AG04450 (cell line): Measurements from ENCODE around the gene FAM151A. TPM values are rescaled to one million over a fixed set of nuclear protein-coding genes. Genes with fewer than 3 reads are reported as not detected.

Source experiments
- CTCF ChIA-PET: fragments of 300-600, 350-600 bp; formaldehyde crosslinking; extraction: SDS; loops from one replicate; lab custom pipeline; 2022; ENCODE audit warnings: antibody characterized with exemption, inconsistent platforms; lab: Charles Lee
- POLR2A ChIA-PET: fragments of 350-600 bp; formaldehyde crosslinking; extraction: SDS; loops from one replicate; lab custom pipeline; 2021; ENCODE audit warnings: antibody characterized with exemption, inconsistent platforms; lab: Yijun Ruan, JAX
- DNase-seq: peaks from one replicate; pipeline ENCODE4 v3.0.0-alpha.2; 2011; ENCODE audit warnings: low read depth, low spot score
- H3K27ac ChIP-seq: one replicate; pipeline ENCODE4 v1.5.1; 2012; ENCODE audit warnings: low read depth, low read length, control low read depth
- H3K27me3 ChIP-seq: one replicate; pipeline ENCODE4 v1.6.0; 2012; ENCODE audit warnings: low read length; ENCODE audit not compliant: control insufficient read depth, insufficient read depth
- H3K4me3 ChIP-seq: 2 replicates; pipeline ENCODE4 v1.5.1; 2011; ENCODE audit warnings: mild to moderate bottlenecking, low read depth, low read length, control low read depth
- H3K9me3 ChIP-seq: 2 replicates; pipeline ENCODE4 v1.5.1; 2012; ENCODE audit warnings: low read length; ENCODE audit not compliant: control insufficient read depth, insufficient read depth
- CTCF ChIP-seq: IDR thresholded peaks from 2 replicates; pipeline ENCODE4 v1.5.1; 2011; ENCODE audit warnings: low read depth, low read length, control low read depth, inconsistent platforms
- polyA plus RNA-seq: library from polyadenylated mRNA; depleted of rRNA; stranded (reverse); fragments of >200 nt; gene quantifications from 2 replicates; pipeline ENCODE4 v1.2.3, GENCODE V29; 2011

Gene FAM151A
- polyA plus RNA-seq, 1 experiment = not detected

- POLR2A ChIA-PET = no interaction called here
- CTCF ChIA-PET = no interaction called here
- no peak for DNase-seq
Observed at GRCh38 chr1:54652168-54652567, 28.8 kb upstream of the FAM151A start.

GRCh38 chr1:54651608-54652007 is 28.3 kb upstream of the FAM151A start:
- POLR2A ChIA-PET = no interaction called here

More at GRCh38 chr1:54652168-54652567, 28.8 kb upstream of the FAM151A start:
- Histone ChIP-seq H3K4me3 (no peak overlapping the region), H3K27ac (no peak overlapping the region), H3K9me3 (no peaks in the 10 kb centered on the region), H3K27me3 (peaks cover 18% of the 10 kb centered on the region)
- TF ChIP-seq CTCF = no peak

GRCh38 chr1:54650417-54650816 is 27.1 kb upstream of the FAM151A start:
- H3K27ac ChIP-seq = no peak overlapping the region
- H3K9me3 ChIP-seq = no peaks in the 10 kb centered on the region
- peaks cover 22% of the 10 kb centered on the region for H3K27me3 ChIP-seq
- no peak overlapping the region for H3K4me3 ChIP-seq
- CTCF ChIA-PET = no interaction called here
- POLR2A ChIA-PET = no interaction called here
- DNase-seq = no peak
- no peak for TF ChIP-seq CTCF

More at GRCh38 chr1:54651608-54652007, 28.3 kb upstream of the FAM151A start:
- Histone ChIP-seq H3K27ac (no peak overlapping the region), H3K9me3 (no peaks in the 10 kb centered on the region), H3K4me3 (no peak overlapping the region), H3K27me3 (peaks cover 18% of the 10 kb centered on the region)
- CTCF ChIA-PET = no interaction called here
- no peak for TF ChIP-seq CTCF
- no peak for DNase-seq

- ChIA-PET CTCF (no interaction called here), POLR2A (no interaction called here)
- no peak for DNase-seq
- Histone ChIP-seq H3K4me3 (no peak overlapping the region), H3K9me3 (no peaks in the 10 kb centered on the region), H3K27me3 (peaks cover 22% of the 10 kb centered on the region), H3K27ac (no peak overlapping the region)
- TF ChIP-seq CTCF = no peak
Observed at GRCh38 chr1:54649921-54650320, 26.6 kb upstream of the FAM151A start.

GRCh38 chr1:54649130-54649898 is 26.0 kb upstream of the FAM151A start:
- CTCF ChIA-PET = no interaction called here
- no peak for DNase-seq

More at GRCh38 chr1:54649130-54649898, 26.0 kb upstream of the FAM151A start:
- no peak overlapping the region for H3K27ac ChIP-seq
- no peak overlapping the region for H3K4me3 ChIP-seq
- H3K27me3 ChIP-seq = peaks cover 22% of the 10 kb centered on the region
- peaks cover 6% of the 10 kb centered on the region for H3K9me3 ChIP-seq
- no peak for TF ChIP-seq CTCF
- POLR2A ChIA-PET = no interaction called here
